ENCODE measurements around the gene SIMC1. TPM values are rescaled to one million over a fixed set of nuclear protein-coding genes. Genes with fewer than 3 reads are reported as not detected.

Gene SIMC1
- total RNA-seq, 1 donor from 2014 or later = 10.9 TPM

DNA sequence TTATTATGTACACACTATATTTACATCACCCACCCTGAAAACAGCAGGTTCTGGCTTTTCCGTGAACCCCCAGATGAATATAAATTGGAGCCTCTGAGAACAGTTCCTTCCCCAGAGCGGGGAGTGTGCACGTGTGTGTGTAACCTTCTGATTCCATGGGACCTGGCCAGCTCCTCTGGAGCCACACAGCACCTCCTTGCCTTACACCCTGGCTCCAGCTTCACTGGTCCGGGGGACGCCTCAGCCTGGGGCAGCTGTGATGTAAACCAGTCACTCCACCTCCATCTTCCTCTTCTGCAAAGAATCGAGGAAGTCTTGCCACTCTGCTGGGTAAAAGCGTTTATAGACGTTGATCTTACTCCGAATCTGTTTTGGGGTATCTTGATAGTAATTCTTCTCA is 145.7 kb downstream of the SIMC1 start:
- H3K27me3 Mint-ChIP-seq (ENCODE audit: insufficient read depth, low read depth) = peaks cover 7% of the 10 kb centered on the region
- Histone ChIP-seq H3K4me1 (peaks cover 7% of the 10 kb centered on the region), H2AFZ (replicated peaks) (no peak overlapping the region), H3K36me3 (no peaks in the 10 kb centered on the region), H3K4me2 (no peak overlapping the region), H3K79me2 (ENCODE audit: low read depth) (peaks cover 29% of the 10 kb centered on the region), H3K27ac (no peak overlapping the region), H3K4me3 (no peak overlapping the region), H3K27me3 (no peaks in the 10 kb centered on the region), H4K20me1 (ENCODE audit: low read depth) (peaks cover 8% of the 10 kb centered on the region), H3K9me3 (ENCODE audit: low read depth) (no peaks in the 10 kb centered on the region), H3F3A (ENCODE audit: low read depth) (no peaks in the 10 kb centered on the region), H3K9ac (no peak overlapping the region)
- H3K9me3 Mint-ChIP-seq = no peaks in the 10 kb centered on the region
- no peak overlapping the region for H3K27ac Mint-ChIP-seq
- H3K4me1 Mint-ChIP-seq = peaks cover 15% of the 10 kb centered on the region
- DNase-seq (ENCODE audit: low spot score) = no peak
- TF ChIP-seq EZH2 (IDR thresholded peaks at IDR 0.05) = no peak
- TF ChIP-seq, protein P1, sequence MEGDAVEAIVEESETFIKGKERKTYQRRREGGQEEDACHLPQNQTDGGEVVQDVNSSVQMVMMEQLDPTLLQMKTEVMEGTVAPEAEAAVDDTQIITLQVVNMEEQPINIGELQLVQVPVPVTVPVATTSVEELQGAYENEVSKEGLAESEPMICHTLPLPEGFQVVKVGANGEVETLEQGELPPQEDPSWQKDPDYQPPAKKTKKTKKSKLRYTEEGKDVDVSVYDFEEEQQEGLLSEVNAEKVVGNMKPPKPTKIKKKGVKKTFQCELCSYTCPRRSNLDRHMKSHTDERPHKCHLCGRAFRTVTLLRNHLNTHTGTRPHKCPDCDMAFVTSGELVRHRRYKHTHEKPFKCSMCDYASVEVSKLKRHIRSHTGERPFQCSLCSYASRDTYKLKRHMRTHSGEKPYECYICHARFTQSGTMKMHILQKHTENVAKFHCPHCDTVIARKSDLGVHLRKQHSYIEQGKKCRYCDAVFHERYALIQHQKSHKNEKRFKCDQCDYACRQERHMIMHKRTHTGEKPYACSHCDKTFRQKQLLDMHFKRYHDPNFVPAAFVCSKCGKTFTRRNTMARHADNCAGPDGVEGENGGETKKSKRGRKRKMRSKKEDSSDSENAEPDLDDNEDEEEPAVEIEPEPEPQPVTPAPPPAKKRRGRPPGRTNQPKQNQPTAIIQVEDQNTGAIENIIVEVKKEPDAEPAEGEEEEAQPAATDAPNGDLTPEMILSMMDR (IDR thresholded peaks at IDR 0.05) = no peak
- no peak for TF ChIP-seq EZH2phosphoT487 (IDR thresholded peaks at IDR 0.05)
- peaks cover 2% of the 10 kb centered on the region for H3K36me3 Mint-ChIP-seq
- no peak overlapping the region for H3K4me3 Mint-ChIP-seq

DNA sequence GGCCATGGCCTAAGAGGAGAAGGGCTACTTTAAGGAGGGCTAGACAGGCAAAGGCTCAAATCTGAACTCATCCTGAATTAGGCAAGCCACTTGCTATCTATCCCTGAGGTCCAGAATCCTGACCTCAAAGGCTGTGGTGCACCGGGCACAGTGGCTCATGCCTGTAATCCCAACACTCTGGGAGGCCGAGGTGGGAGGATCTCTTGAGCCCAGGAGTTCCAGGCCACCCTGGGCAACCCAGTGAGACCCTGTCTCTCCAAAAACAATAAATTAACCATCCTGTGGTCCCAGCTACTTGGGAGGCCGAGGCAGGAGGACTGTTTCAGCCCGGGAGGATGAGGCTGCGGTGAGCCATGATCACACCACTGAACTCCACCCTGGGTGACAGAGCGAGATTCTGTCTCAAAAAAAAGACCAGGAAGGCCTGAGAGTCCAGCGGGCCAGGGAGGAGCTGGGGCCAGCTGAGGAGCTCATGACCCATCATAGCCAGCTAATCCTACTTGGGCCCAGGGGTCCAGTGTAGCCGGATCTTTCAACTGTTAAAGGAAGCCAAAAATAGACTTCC is 146.2 kb downstream of the SIMC1 start:
- Histone ChIP-seq H2AFZ (replicated peaks) (no peak overlapping the region), H3K4me1 (peaks cover 7% of the 10 kb centered on the region), H3K27me3 (no peaks in the 10 kb centered on the region), H3K4me2 (no peak overlapping the region), H3F3A (ENCODE audit: low read depth) (peaks cover 4% of the 10 kb centered on the region), H3K36me3 (no peaks in the 10 kb centered on the region), H3K79me2 (ENCODE audit: low read depth) (peaks cover 32% of the 10 kb centered on the region), H3K27ac (no peak overlapping the region), H4K20me1 (ENCODE audit: low read depth) (peaks cover 8% of the 10 kb centered on the region), H3K9me3 (ENCODE audit: low read depth) (no peaks in the 10 kb centered on the region), H3K9ac (no peak overlapping the region), H3K4me3 (no peak overlapping the region)
- peaks cover 9% of the 10 kb centered on the region for H3K27me3 Mint-ChIP-seq (ENCODE audit: insufficient read depth, low read depth)
- no peaks in the 10 kb centered on the region for H3K9me3 Mint-ChIP-seq
- no peak overlapping the region for H3K27ac Mint-ChIP-seq
- H3K4me3 Mint-ChIP-seq = no peak overlapping the region
- H3K36me3 Mint-ChIP-seq = peaks cover 2% of the 10 kb centered on the region
- TF ChIP-seq, protein P1 (IDR thresholded peaks at IDR 0.05) = no peak
- TF ChIP-seq EZH2 (IDR thresholded peaks at IDR 0.05) = no peak
- TF ChIP-seq EZH2phosphoT487 (IDR thresholded peaks at IDR 0.05) = no peak
- DNase-seq (ENCODE audit: low spot score) = no peak
- peaks cover 17% of the 10 kb centered on the region for H3K4me1 Mint-ChIP-seq

DNA sequence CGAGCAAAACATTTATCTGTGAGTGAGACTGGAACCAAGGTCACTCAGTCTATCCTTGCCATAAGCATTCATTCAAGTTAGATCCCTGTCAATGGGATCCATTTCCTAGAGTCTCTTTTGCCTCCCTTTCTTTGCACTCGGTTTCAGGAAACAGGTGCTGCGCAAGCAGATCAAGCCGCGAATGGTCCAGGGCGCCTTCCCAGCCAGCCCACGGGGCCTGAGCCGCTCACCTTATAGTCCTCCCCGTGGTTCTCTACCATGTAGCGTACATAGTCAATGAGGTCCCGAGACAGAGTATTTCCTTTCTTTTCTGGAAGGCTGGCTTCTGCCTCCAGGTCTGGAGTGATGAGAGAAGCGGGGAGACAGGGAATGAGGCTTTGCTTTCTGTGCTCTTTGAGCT is 146.8 kb downstream of the SIMC1 start:
- H4K20me1 ChIP-seq (ENCODE audit: low read depth) = peaks cover 8% of the 10 kb centered on the region
- H3K9ac ChIP-seq = no peak overlapping the region
- peaks cover 20% of the 10 kb centered on the region for H3K4me1 Mint-ChIP-seq
- H3K4me3 ChIP-seq = no peak overlapping the region
- H3F3A ChIP-seq (ENCODE audit: low read depth) = peaks cover 7% of the 10 kb centered on the region
- no peak for DNase-seq (ENCODE audit: low spot score)
- no peak overlapping the region for H3K27ac ChIP-seq
- no peaks in the 10 kb centered on the region for H3K9me3 ChIP-seq (ENCODE audit: low read depth)
- H3K9me3 Mint-ChIP-seq = no peaks in the 10 kb centered on the region
- H3K36me3 Mint-ChIP-seq = peaks cover 3% of the 10 kb centered on the region
- H3K36me3 ChIP-seq = no peaks in the 10 kb centered on the region
- H3K27ac Mint-ChIP-seq = no peak overlapping the region
- H3K4me3 Mint-ChIP-seq = no peak overlapping the region
- H3K4me1 ChIP-seq = peaks cover 11% of the 10 kb centered on the region
- no peaks in the 10 kb centered on the region for H3K27me3 ChIP-seq
- no peak overlapping the region for H3K4me2 ChIP-seq
- H3K79me2 ChIP-seq (ENCODE audit: low read depth) = peaks cover 37% of the 10 kb centered on the region
- no peak overlapping the region for H2AFZ ChIP-seq (replicated peaks)
- H3K27me3 Mint-ChIP-seq (ENCODE audit: insufficient read depth, low read depth) = peaks cover 11% of the 10 kb centered on the region
- TF ChIP-seq EZH2phosphoT487 (IDR thresholded peaks at IDR 0.05) (no peak), EZH2 (IDR thresholded peaks at IDR 0.05) (no peak)
- TF ChIP-seq, protein P1 (IDR thresholded peaks at IDR 0.05) = no peak
